Esophagus muscularis mucosa (tissue), 4 donors: ENCODE data around the gene C16orf54. TPM values are rescaled to one million over a fixed set of nuclear protein-coding genes. Genes with fewer than 3 reads are reported as not detected.
"Not testable (repeated sequence)": the region's sequence is repeated elsewhere in the genome, so short reads cannot be mapped to it uniquely, and the experiment has no call there.

Experiments used
- DNase-seq: peaks from one replicate; pipeline ENCODE4 v3.0.0-alpha.2; 2017; ENCODE audit errors: extremely low spot score
- H3K27ac ChIP-seq, 4 donors: fragments of 200-600 bp; sonication (generic); replicated peaks in 1 of 4; 1 replicate in 3 of 4; 2 replicates in 1 of 4; pipeline ENCODE4 v1.5.1; 2016 to 2019; ENCODE audit warnings: mild to moderate bottlenecking in 1 of 4
- H3K27me3 ChIP-seq, 4 donors: fragments of 200-600 bp; sonication (generic); one replicate each; pipeline versions ENCODE4 v1.5.1 to v1.6.0; 2016 to 2019
- H3K36me3 ChIP-seq, 4 donors: fragments of 200-600 bp; sonication (generic); one replicate each; pipeline ENCODE4 v1.5.1; 2016 to 2019
- H3K4me1 ChIP-seq, 4 donors: fragments of 200-600 bp; sonication (generic); one replicate each; pipeline ENCODE4 v1.5.1; 2016 to 2019
- H3K4me3 ChIP-seq, 4 donors: fragments of 200-600 bp; sonication (generic); 1 replicate in 2 of 4; 2 replicates in 2 of 4; pipeline ENCODE4 v1.5.1; 2016 to 2019; ENCODE audit warnings: mild to moderate bottlenecking in 4 of 4, moderate library complexity in 1 of 4
- H3K9me3 ChIP-seq, 4 donors: fragments of 200-600 bp; sonication (generic); 1 replicate in 3 of 4; 2 replicates in 1 of 4; pipeline ENCODE4 v1.5.1; 2016 to 2019
- EP300 ChIP-seq: sonication (generic); formaldehyde crosslinking; IDR thresholded peaks from one replicate; pipeline ENCODE4 v1.6.1; 2017; ENCODE audit warnings: antibody characterized with exemption
- POLR2A ChIP-seq: fragments of 450-650 bp; IDR thresholded peaks from one replicate; pipeline ENCODE4 v1.6.1; 2017; ENCODE audit warnings: antibody characterized with exemption, moderate library complexity, mild to moderate bottlenecking, low read depth
- POLR2AphosphoS5 ChIP-seq, 2 donors: sonication (generic); formaldehyde crosslinking; IDR thresholded peaks; one replicate each; pipeline ENCODE4 v1.6.1; 2017; ENCODE audit warnings: antibody characterized with exemption in 2 of 2
- WGBS: methylation state at CpG from one replicate; pipeline ENCODE4 v1.1.5; 2018; 5-methylcytosine and 5-hydroxymethylcytosine counted together
- intact Hi-C: fragments of 100-400 bp; cut with DNase I; formaldehyde crosslinking; loops from one replicate; pipeline ENCODE4 v1.15.1; 2023
- total RNA-seq, 4 donors: library from RNA; depleted of rRNA; stranded (reverse); fragments of >200 nt; gene quantifications; one replicate each; pipeline versions ENCODE4 v1.1.0 to v1.2.1, GENCODE V29; 2016
- TF ChIP-seq, protein P1 (sequence below), 3 experiments: fragments of 200-600 bp in 2 of 3; fragments of 450-650 bp in 1 of 3; sonication (generic) in 2 of 3; IDR thresholded peaks; one replicate each; pipeline ENCODE4 v1.5.1; 2017 to 2019; ENCODE audit warnings: antibody characterized with exemption in 3 of 3, mild to moderate bottlenecking in 2 of 3, moderate library complexity in 1 of 3

The C16orf54 gene
- total RNA-seq, 4 donors from 2014 or later, result 1.3 to 2.5 (median 1.8) TPM

DNA sequence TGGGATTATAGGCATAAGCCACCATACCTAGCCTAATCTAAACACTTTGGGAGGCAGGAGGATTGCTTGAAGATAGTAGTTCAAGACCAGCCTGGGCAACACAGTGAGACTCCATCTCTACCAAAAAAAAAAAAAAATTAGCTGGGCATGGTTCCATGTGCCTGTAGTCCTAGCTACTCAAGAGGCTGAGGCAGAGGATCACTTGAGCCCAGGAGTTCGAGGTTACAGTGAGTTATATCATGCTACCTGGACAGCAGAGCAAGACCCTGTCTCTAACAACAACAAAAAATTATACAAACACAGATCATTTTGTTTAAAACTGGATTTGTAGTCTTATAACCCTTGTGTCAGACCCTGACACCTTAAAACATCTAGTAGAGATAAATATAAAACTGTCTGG, 7.7 kb upstream of the C16orf54 start:
- no peak for DNase-seq
- TF ChIP-seq POLR2A, result no peak
- TF ChIP-seq EP300, result no peak
- no peak for TF ChIP-seq POLR2AphosphoS5 (IDR thresholded peaks at IDR 0.05)
- TF ChIP-seq, protein P1, sequence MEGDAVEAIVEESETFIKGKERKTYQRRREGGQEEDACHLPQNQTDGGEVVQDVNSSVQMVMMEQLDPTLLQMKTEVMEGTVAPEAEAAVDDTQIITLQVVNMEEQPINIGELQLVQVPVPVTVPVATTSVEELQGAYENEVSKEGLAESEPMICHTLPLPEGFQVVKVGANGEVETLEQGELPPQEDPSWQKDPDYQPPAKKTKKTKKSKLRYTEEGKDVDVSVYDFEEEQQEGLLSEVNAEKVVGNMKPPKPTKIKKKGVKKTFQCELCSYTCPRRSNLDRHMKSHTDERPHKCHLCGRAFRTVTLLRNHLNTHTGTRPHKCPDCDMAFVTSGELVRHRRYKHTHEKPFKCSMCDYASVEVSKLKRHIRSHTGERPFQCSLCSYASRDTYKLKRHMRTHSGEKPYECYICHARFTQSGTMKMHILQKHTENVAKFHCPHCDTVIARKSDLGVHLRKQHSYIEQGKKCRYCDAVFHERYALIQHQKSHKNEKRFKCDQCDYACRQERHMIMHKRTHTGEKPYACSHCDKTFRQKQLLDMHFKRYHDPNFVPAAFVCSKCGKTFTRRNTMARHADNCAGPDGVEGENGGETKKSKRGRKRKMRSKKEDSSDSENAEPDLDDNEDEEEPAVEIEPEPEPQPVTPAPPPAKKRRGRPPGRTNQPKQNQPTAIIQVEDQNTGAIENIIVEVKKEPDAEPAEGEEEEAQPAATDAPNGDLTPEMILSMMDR (IDR thresholded peaks at IDR 0.05), result no peak
- Histone ChIP-seq H3K9me3 (no peaks in the 10 kb centered on the region), H3K4me3 (no peak overlapping the region), H3K27me3 (no peaks in the 10 kb centered on the region), H3K36me3 (no peaks in the 10 kb centered on the region), H3K4me1 (no peaks in the 10 kb centered on the region), H3K27ac (no peak overlapping the region)
- intact Hi-C loops, result no loop called here
- 83% methylated on average over 1 of the region's 1 CpG for WGBS

DNA sequence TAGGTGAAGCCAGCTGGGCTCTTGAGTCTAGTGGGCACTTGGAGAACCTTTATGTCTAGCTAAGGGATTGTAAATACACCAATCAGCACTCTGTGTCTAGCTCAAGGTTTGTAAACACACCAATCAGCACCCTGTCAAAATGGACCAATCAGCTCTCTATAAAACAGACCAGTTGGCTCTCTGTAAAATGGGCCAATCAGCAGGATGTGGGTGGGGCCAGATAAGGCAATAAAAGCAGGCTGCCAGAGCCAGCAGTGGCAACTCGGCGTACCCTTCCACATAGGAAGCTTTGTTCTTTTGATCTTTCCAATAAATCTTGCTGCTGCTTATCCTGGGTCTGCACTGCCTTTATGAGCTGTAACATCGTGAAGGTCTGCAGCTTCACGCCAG, 3.0 kb upstream of the C16orf54 start:
- H3K9me3 ChIP-seq, DNase-seq, H3K36me3 ChIP-seq, H3K27me3 ChIP-seq, H3K4me3 ChIP-seq, H3K27ac ChIP-seq, intact Hi-C loops, H3K4me1 ChIP-seq: not testable (repeated sequence)
- WGBS, result 69% methylated on average over 4 of the region's 4 CpGs

DNA sequence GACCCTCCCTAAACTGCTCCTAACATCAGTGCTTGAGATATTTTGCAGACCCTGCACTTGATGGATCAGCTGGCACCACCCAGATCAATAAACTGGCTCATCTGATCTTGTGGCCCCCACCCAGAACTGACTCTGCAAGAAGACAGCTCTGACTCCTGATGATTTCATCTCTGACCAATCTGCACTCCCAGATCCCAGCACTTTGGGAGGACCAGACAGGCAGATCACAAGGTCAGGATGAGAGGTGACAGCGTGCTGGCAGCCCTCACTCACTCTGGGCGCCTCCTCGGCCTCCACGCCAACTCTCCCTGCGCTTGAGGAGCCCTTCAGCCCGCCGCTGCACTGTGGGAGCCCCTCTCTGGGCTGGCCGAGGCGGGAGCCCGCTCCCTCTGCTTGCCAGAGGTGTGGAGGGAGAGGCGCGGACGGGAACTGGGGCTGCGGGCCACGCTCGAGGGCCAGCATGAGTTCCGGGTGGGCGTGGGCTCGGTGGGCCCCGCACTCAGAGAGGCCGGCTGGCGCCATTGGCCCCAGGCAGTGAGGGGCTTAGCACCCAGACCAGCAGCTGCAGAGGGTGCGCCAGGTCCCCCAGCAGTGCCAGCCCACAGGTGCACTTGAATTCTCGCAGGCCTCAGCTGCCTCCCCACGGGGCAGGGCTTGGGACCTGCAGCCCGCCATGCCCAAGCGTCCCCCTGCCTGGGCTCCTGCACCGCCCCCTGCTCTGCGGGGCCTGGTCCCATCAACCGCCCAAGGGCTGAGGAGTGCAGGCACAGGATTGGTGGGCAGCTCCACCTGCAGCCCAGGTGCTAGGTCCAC, 2.4 kb upstream of the C16orf54 start:
- H3K27me3 ChIP-seq, result no peaks in the 10 kb centered on the region
- H3K4me3 ChIP-seq, result no peak overlapping the region
- no peaks in the 10 kb centered on the region for H3K36me3 ChIP-seq
- H3K9me3 ChIP-seq, result no peaks in the 10 kb centered on the region
- H3K4me1 ChIP-seq, result no peaks in the 10 kb centered on the region
- 97% methylated on average over 26 of the region's 30 CpGs for WGBS
- no peak for DNase-seq
- TF ChIP-seq POLR2AphosphoS5 (IDR thresholded peaks at IDR 0.05) (no peak), POLR2A (no peak), EP300 (no peak)
- TF ChIP-seq, protein P1 (IDR thresholded peaks at IDR 0.05), result no peak
- intact Hi-C loops, result no loop called here
- H3K27ac ChIP-seq, result no peak overlapping the region

DNA sequence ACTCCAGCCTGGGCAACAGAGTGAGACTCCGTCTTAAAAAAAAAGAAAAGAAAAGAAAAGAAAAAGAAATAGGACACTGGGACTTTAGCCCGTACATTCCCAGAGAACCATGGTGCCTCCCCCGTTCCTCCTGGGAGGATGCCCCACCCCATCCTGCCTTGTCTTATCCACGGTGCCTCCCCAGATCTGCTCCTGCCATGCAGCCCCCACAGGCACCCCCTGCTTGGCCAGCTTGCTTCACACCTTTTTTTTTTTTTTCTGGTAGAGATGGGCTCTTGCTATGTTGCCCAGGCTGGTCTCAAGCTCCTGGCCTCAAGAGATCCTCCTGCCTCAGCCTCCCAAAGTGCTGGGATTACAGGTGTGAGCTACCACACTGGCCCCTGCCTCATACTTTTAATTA, 728 bp upstream of the C16orf54 start:
- 70% methylated on average over 4 of the region's 4 CpGs for WGBS
- intact Hi-C loops, DNase-seq: not testable (repeated sequence)

DNA sequence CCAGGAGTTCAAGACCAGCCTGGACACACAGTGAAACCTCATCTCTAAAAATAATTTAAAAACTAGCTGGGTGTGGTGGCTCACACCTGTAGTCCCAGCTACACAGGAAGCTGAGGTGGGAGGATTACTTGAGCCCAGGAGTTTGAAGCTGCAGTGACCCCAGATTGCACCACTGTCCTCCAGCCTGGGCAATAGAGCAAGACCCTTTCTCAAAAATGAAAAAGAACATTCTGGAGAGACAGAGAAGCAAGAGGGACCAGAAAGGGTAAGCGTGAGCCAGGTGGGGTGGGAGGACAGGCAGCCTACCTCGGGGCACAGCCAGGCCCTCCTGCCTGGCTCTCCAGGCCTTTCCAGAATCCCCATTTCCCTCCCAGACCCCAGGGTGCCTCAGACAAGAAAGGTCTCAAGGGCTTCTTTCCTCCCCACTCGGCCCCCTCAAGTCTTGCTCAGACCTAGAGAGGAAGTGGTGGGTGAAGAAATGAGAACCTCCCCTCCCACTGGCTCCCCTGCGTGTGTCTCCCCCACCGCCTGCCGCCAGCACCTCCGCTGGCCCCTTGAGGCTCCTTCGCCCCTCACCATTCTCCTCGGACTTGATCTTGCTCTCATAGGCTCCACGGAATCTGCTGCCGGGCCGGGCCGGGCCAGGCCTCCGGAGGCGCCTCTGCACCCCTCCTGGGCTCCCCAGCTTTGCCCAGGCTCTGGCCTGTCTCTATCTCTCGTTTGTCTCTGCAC, 503 bp downstream of the C16orf54 start:
- Histone ChIP-seq H3K4me3 (peak overlapping the region; percentile 37 to 55 (median 40)), H3K4me1 (no peaks in the 10 kb centered on the region), H3K27me3 (no peaks in the 10 kb centered on the region), H3K36me3 (no peaks in the 10 kb centered on the region), H3K9me3 (no peaks in the 10 kb centered on the region), H3K27ac (no peak overlapping the region)
- no peak for DNase-seq
- intact Hi-C loops, result no loop called here
- WGBS, result 74% methylated on average over 15 of the region's 16 CpGs
- no peak for TF ChIP-seq POLR2AphosphoS5 (IDR thresholded peaks at IDR 0.05)
- TF ChIP-seq, protein P1 (IDR thresholded peaks at IDR 0.05), result no peak
- TF ChIP-seq EP300, result no peak
- no peak for TF ChIP-seq POLR2A

More for the DNA sequence above, 728 bp upstream of the C16orf54 start:
- not testable (repeated sequence) for H3K27ac ChIP-seq, H3K4me1 ChIP-seq, H3K9me3 ChIP-seq, H3K36me3 ChIP-seq, H3K27me3 ChIP-seq, H3K4me3 ChIP-seq
